ENCODE measurements around the gene SLC35B1.

DNA sequence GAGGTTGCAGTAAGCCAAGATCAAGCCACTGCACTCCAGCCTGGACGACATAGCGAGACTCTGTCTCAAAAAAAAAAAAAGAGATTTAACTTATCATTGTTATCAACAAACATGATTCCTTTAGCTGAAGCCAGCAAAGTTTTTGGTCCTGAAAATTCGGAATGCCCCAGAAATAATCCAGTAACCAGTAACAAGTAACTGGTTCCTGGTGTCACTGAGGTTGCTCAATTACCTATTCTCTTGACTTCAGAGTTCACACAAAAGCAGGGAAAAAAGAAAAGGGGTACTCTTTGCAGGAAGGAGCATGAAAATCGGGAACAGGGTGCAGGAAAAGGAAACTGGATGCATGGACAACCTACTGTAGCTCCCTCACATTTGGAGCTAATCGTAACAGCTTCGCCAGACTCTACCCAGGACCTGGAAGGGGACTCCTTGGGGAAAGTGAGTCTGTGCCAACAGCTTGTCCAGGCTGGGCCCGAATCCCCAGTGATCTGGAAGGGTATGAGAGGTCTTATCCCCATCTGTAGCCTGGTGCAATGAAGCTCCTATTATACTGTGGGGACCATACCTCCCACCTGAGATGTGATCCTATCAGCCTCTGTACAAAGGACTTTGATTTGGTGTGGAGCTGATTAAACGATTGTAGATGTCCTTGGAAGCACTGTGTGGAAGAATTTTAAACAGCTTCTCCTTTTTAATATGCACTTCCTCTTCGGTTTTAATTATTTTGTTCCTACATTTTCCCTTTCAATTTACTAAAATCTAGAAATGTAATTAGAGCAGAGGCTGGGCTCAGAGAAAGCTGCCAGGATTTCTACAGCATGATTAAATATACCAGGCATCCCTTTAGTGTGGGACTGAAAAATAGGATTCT, 26.4 kb downstream of the SLC35B1 start:
- TF ChIP-seq, protein P1, sequence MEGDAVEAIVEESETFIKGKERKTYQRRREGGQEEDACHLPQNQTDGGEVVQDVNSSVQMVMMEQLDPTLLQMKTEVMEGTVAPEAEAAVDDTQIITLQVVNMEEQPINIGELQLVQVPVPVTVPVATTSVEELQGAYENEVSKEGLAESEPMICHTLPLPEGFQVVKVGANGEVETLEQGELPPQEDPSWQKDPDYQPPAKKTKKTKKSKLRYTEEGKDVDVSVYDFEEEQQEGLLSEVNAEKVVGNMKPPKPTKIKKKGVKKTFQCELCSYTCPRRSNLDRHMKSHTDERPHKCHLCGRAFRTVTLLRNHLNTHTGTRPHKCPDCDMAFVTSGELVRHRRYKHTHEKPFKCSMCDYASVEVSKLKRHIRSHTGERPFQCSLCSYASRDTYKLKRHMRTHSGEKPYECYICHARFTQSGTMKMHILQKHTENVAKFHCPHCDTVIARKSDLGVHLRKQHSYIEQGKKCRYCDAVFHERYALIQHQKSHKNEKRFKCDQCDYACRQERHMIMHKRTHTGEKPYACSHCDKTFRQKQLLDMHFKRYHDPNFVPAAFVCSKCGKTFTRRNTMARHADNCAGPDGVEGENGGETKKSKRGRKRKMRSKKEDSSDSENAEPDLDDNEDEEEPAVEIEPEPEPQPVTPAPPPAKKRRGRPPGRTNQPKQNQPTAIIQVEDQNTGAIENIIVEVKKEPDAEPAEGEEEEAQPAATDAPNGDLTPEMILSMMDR (IDR thresholded peaks at IDR 0.05; ENCODE audit: low read depth, low read length, poor library complexity, severe bottlenecking): no peak
- TF ChIP-seq EZH2phosphoT487 (IDR thresholded peaks at IDR 0.05; ENCODE audit: borderline replicate concordance, low read length): no peak
